Daoy (cell line): ENCODE data around the gene TCF23. TPM values are rescaled to one million over a fixed set of nuclear protein-coding genes. Genes with fewer than 3 reads are reported as not detected.
A peak's percentile ranks its signal among the peaks of the same experiment; 100 is the strongest.
"Not testable (repeated sequence)": the region's sequence is repeated elsewhere in the genome, so short reads cannot be mapped to it uniquely, and the experiment has no call there.

Experiments used
- DNase-seq: peaks from one replicate; pipeline ENCODE4 v3.0.0-alpha.2; 2015; ENCODE audit warnings: low read depth
- total RNA-seq: library from RNA; depleted of rRNA; stranded (reverse); fragments of >200 nt; shearing (Covaris generic); gene quantifications from 2 replicates; pipeline ENCODE4 v1.2.3, GENCODE V29; 2014; rRNA removed

The TCF23 gene
- total RNA-seq, 1 experiment from 2014 or later, result not detected

DNA sequence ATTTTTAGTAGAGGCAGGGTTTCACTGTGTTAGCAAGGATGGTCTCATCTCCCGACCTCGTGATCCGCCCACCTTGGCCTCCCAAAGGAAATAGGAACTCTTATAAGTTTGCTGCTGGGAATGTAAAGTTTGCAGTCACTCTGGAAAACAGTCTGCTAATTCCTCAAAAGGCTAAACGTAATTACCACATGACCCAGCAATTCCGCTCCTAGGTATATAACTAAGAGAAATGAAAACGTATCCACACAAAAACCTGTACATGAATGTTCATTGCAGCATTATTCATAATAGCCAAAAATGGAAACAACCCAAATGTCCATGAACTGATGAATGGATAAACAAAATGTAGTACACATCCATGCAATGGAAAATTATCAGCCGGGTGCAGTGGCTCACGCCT is 41.2 kb downstream of the TCF23 start:
- DNase-seq, result no peak

DNA sequence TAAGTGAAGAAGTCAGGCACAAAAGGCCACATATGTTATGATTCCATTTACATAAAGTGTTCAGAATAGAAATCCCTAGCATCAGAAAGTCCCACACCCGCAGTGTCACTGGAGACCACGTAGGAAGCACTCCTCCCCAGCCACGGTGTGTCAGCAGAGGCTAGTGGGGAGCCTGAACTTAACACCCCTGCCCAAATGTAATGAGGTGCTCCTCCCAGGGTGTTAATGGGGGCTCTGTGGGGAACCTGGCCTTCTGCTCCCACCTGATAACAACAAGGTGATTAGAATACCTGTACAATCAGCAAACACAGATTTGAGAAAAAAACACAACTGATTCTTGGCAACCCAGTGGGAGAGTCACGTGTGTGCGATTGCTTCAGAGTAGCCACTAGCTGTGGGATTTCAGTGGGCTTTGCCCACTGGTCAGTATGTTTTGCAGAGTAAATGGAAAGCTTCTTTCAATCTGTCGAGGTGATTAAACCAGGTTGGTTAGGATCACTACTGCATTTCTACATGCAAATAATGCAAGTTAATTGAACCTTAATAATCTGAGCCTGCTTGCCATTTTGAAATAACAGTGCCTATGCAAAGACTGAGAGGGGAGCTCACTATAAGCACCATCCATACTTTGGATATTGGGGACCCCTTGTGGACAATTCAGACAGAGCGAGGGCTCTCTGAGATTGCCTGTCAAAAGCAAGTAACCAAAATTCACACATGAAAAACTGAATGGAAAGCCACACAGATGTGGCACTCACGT is 42.4 kb downstream of the TCF23 start:
- DNase-seq, result peak; percentile 53

DNA sequence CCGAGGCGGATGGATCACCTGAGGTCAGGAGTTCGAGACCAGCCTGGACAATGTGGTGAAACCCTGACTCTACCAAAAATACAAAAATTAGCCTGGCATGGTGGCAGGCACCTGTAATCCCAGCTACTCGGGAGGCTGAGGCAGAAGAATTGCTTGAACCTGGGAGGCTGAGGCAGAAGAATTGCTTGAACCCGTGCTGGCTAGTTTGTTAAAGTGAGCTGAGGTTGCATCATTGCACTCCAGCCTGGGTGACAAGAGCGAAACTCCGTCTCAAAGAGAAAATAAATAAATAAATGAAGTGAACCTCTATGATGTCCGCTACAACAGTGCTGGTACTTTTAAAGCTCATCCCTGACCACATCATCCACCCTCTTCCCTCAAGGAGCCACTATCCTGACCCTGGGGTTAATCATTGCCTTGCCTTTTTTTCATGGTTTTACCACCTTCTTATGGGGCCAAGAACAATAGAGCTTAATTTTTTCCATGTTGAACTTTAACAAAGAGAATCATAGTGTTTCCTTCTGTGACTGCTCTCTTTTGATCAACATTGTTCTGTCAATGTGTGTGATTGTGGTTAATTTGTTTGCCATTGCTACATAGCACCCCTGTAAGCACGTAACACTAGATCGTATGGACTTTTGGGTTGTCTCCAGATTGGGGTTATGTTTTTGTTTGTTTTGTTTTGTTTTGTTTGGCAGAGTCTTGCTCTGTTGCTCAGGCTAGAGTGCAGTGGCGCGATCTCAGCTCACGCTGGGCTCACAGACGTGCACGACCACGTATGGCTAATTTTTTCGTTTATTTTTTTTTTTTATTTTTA is 45.9 kb downstream of the TCF23 start:
- DNase-seq, result no peak

DNA sequence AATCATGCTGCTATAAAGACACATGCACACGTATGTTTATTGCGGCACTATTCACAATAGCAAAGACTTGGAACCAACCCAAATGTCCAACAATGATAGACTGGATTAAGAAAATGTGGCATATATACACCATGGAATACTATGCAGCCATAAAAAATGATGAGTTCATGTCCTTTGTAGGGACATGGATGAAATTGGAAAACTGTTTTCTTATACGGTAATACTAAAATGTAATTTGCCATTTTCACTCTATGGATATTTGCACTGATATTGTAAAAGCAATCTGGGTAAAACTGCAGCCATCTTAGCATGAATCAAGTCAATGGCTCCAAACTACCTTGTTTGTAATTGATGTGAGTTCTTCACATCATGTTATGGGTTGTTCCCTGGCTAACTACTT is 47.0 kb downstream of the TCF23 start:
- not testable (repeated sequence) for DNase-seq

DNA sequence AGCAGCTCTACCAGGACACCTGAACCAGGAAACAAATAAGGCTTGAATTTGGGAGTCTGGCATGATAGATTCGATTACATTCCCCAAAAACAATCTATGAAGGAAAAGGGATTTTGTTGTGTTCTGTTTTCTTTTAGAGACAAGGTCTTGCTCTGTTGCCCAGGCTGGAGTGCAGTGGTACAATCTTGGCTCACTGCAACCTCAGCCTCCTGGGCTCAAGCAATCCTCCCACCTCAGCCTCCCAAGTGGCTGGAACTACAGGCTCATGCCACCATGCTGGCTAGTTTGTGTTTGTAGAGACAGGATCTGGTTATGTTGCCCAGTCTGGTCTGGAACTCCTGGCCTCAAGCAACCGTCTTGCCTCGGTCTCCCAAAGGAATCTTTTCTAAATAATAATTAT is 49.3 kb downstream of the TCF23 start:
- DNase-seq, result not testable (repeated sequence)

DNA sequence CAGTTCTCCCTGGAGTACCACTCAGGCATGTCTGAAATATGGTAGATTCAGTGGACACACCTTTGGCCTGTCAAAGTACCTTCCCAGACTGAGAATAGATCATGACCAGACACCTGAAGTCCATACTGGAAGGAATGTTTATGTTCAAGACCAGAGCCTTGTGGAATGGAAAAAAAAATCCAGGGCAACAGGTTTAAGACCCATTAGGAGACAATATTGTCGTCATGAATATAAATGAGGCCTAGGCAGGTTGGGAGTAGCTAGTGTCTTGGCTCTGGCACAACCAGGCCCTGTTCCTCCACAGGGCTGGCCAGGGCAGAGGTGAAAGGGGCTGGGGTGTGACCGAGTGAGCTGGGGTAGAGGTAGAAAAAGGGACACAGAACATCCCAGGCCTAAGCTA is 49.8 kb downstream of the TCF23 start:
- no peak for DNase-seq

DNA sequence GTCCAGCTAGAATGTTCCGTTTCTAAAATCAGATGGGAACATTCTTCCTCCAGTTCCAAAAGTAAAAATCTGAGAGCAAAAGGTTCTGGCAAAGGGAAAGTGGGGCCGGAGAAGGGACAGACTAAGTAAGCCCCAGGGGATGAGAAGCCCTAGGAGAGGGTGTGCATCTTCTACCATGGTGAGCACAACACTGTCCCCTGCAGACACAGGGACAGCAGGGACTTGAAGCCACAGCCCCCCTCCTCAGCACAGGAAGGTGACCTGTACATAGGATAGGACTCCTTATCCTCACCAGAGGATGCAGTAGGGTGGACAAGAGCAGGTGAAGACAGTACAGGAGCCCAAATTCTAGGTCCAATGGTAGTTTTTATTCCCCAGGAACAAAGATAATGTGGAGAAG is 50.4 kb downstream of the TCF23 start:
- no peak for DNase-seq

DNA sequence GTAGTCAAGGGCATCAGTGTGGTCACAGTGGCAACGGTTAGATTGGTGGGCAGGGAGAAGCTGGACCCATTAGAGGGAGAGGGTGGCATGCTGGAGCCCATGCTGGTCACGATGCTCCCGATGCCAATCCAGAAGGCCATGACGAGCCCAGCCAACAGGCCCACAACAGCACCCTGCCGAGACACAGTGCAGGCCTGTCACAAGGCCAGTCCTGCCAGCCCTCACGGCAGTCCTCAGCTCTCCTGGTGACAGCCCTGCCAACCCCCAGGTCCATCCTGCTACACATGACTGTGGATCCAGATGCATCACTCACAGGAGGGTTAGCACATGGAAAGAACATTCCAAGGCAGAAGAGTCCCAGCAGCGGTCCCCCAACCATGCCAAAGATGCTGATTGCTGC is 52.9 kb downstream of the TCF23 start:
- no peak for DNase-seq

DNA sequence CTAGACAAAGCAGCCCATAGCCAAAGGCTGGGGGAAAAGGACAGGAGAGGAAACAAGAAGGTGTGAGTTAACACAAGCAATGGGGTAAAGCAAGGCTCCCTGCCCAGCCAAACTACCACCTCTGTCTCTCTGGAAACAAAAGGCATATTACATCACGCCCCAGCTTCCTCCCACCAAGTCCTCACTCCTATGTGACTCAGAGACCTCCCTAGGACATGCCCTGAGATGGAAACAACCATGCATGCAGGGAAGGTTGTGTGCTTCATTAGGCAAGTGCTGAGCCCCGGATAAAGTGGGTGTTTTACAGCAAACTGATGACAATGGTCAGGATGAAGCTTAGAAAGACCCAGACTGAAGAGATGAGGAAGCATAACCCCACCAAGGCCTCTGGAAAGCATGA is 54.0 kb downstream of the TCF23 start:
- peak; percentile 37 for DNase-seq

DNA sequence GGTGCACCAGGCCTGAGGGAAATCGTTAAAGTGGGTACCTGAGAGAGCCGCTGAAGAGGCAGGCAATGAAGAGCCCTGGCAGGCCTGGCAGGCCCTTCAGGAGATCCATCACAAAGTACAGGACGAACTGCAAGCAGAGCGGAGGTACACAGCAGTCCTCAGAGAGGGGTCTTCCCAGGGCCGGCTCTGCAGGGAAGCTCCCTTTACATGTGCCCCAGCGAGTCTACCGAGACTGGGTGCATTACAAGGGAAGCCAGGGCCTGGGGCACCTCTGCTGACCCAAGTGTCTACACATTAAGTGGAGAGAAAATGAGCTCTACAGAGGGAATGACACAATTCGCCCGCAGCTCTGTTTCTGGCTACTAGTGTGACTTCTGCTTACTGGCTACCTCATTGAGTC is 54.9 kb downstream of the TCF23 start:
- DNase-seq, result no peak

DNA sequence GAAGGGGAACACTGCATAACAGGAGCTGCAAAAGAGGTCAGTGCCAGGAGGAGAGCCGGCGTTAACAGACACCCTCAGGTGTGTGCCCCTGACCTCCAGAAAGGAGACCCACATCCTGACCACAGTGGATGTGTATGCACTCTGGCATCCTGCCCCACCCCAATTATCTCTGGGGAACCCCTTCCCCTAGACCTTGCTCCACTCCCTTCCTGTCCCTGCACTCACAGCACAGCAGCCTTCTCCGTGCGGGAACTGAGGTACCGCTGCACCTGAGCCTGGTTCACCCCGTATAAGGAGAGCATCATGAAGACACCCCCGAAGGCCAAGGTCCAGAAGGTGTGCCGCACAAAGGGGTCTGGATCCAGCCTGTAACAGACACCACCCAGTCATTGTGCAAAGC is 55.8 kb downstream of the TCF23 start:
- DNase-seq, result no peak

DNA sequence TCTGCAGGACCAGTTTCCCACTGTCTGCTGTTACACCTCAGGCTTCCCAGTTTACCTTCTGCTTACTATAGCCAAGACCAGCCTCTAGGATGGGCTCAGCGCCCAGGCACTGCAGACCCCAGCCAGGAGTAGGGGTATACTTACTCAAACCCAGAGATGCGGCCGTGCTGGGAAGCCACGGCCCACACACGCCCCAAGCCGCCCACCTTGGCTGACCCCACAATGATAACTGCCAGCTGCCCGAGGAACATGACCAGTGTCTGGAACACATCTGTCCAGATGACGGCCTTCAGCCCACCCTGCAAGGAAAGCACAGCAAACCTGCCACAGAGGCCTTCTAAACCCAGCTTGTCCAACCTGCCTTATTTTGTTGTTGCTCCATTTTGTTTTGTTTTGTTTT is 56.4 kb downstream of the TCF23 start:
- DNase-seq, result no peak

DNA sequence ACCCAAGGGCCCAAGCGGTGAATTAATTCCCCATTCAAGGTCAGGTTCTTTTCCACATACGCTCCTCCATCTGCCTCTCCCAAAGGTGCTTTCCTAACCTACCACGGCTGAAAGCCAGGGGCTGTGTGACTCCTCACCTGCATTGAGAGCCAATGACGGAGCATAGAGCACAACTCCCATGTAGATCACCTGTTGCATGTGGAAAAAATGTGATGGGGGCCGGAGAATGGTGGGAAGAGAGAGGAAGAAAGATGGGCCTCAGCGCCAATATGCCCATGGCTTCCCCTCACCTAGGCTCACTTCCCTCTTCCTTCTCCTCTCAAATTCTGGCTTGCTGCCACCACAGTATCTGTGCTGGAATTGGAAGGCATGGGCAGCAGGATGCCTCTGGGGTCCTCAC is 57.5 kb downstream of the TCF23 start:
- DNase-seq, result no peak

Other genes starting within 250 kb of the TCF23 start
- gene MAPRE3, start 178.4 kb upstream of the TCF23 start, total RNA-seq, result 4.6 and 6.6 TPM in 2 replicates
- gene TMEM214, start 116.0 kb upstream of the TCF23 start, total RNA-seq, result 36.7 and 42.7 TPM in 2 replicates
- gene AGBL5, start 97.3 kb upstream of the TCF23 start, total RNA-seq, result 19.3 and 22.5 TPM in 2 replicates
- 184 and 194 TPM in 2 replicates for gene OST4, start 77.3 kb upstream of the TCF23 start, total RNA-seq
- 6.0 and 10.2 TPM in 2 replicates for gene EMILIN1, start 70.4 kb upstream of the TCF23 start, total RNA-seq
- 1.1 and 2.9 TPM in 2 replicates for gene KHK, start 62.2 kb upstream of the TCF23 start, total RNA-seq
- 3.4 and 8.6 TPM in 2 replicates for gene CGREF1, start 29.9 kb upstream of the TCF23 start, total RNA-seq
- gene ABHD1, start 25.2 kb upstream of the TCF23 start, total RNA-seq, result 1.7 TPM in 1 of 2 replicates, not detected in the other
- 79.3 and 84.9 TPM in 2 replicates for gene PREB, start 14.4 kb upstream of the TCF23 start, total RNA-seq
- gene PRR30, start 9.6 kb upstream of the TCF23 start, total RNA-seq, result not detected in 2 replicates
- 94.2 and 249 TPM in 2 replicates for gene ATRAID, start 63.0 kb downstream of the TCF23 start, total RNA-seq
- gene SLC5A6, start 63.3 kb downstream of the TCF23 start, total RNA-seq, result 86.8 and 101 TPM in 2 replicates
- gene CAD, start 68.4 kb downstream of the TCF23 start, total RNA-seq, result 26.6 and 29.7 TPM in 2 replicates
- 0.11 TPM in 1 of 2 replicates, not detected in the other for gene SLC30A3, start 114.0 kb downstream of the TCF23 start, total RNA-seq
- gene DNAJC5G, start 126.4 kb downstream of the TCF23 start, total RNA-seq, result not detected in 2 replicates
- gene TRIM54, start 133.4 kb downstream of the TCF23 start, total RNA-seq, result not detected in 2 replicates
- gene UCN, start 159.4 kb downstream of the TCF23 start, total RNA-seq, result 0.11 TPM in 1 of 2 replicates, not detected in the other
- 58.5 and 62.8 TPM in 2 replicates for gene MPV17, start 174.1 kb downstream of the TCF23 start, total RNA-seq
- gene GTF3C2, start 207.8 kb downstream of the TCF23 start, total RNA-seq, result 36.6 and 49.1 TPM in 2 replicates
- gene EIF2B4, start 221.3 kb downstream of the TCF23 start, total RNA-seq, result 40.3 and 49.1 TPM in 2 replicates
- gene SNX17, start 221.6 kb downstream of the TCF23 start, total RNA-seq, result 107 and 126 TPM in 2 replicates
- 4.0 and 5.5 TPM in 2 replicates for gene ZNF513, start 231.7 kb downstream of the TCF23 start, total RNA-seq